IPS DF 19.7 (cell line): ENCODE results near the gene RYR3.

Experiments
- DNase-seq: peaks from one replicate; pipeline ENCODE4 v3.0.0-alpha.2; 2013; ENCODE audit warnings: low read depth, low spot score

The RYR3 gene

DNA sequence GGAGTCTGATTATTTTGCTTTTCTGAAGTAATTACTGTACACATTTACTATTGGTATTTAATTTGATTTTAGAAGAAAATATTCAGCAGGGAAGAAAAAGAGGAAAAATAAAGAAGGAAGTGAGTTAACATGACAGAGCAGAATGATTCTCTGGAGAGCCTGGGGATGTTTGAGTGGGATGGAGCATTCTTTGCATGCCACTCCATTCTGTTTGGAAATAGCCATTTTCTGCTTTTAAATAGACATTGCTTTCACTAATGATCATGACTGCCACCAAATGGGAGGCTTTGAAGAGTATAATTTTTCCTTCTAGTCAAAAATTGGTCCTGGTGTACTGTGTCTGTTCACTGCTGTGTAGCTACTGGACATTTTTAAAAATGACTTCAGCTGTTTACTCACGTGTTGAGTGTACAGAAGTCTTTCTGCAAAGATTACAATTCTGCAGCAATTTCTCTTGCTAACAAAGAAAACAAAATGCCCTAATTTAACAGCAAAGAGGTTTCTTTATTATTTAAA, 196.1 kb downstream of the RYR3 start:
- DNase-seq: peak; percentile 25

GRCh38 chr15:33508703-33509102, 197.9 kb downstream of the RYR3 start:
- DNase-seq: no peak

- no peak for DNase-seq
Measured at GRCh38 chr15:33515121-33515520, 204.4 kb downstream of the RYR3 start.

- DNase-seq: no peak
Measured at GRCh38 chr15:33516563-33516962, 205.8 kb downstream of the RYR3 start.

GRCh38 chr15:33517944-33518343, 207.2 kb downstream of the RYR3 start:
- DNase-seq: no peak

GRCh38 chr15:33518421-33518820, 207.7 kb downstream of the RYR3 start:
- DNase-seq: no peak

DNA sequence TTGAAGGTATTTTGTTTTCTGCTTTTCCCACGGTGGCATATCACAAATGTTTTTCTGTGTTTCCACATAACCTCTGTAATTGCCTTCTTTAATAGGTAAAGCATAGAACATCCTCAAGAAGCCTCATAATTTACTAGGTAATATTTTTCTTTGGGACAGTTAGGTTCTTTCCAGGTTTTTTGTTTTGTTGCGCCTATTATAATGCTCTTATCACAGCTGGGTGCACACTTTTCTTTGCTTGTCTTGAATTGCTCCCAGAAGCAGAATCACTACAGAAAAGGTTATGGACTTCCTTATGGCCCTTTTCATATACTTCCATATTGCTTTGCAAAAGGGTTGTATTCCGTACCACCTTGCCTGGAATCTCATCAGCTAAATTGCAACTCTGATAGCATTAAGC, 213.5 kb downstream of the RYR3 start:
- no peak for DNase-seq

- no peak for DNase-seq
Measured at GRCh38 chr15:33526532-33526931, 215.8 kb downstream of the RYR3 start.

DNA sequence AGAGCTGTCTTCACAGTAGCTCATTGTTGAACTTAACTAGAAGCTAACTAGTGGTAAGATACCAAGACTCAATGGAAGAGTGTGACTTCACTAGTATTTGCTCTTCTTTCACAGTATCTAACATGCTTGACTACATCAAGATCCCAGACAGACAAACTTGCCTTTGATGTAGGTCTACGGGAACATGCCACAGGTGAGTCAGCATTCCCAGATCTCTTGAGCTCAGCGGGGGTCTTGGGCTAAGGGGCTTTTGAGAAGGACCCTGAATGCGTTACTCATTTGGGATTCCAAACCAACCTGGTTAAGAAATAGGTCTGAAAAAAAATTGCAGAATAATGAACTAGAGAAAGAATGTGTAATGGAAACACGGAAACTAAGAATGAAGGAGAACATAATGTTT, 222.4 kb downstream of the RYR3 start:
- DNase-seq: peak; percentile 15

GRCh38 chr15:33534642-33535041, 223.9 kb downstream of the RYR3 start:
- no peak for DNase-seq

DNA sequence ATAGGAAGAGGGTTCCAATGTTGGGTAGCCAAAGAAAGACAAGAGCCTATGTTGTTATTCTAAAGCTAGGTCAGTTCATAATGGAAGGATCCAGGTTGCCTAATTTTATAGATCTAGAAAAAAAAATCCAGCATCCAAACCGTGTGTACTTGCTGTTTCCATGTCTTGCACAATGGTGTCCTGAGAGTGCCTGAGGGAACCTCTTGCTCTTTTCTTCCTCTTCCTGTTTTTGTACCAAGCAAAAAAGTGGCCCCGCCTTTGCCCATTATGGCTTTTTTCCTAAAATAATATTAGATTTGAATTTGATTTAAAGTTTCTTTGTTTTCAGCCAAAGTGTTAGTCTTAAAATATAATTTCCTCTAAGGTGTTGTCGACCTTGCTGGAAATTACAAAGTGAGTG, 224.4 kb downstream of the RYR3 start:
- DNase-seq: no peak

GRCh38 chr15:33539825-33540573, 229.2 kb downstream of the RYR3 start:
- DNase-seq: no peak

DNA sequence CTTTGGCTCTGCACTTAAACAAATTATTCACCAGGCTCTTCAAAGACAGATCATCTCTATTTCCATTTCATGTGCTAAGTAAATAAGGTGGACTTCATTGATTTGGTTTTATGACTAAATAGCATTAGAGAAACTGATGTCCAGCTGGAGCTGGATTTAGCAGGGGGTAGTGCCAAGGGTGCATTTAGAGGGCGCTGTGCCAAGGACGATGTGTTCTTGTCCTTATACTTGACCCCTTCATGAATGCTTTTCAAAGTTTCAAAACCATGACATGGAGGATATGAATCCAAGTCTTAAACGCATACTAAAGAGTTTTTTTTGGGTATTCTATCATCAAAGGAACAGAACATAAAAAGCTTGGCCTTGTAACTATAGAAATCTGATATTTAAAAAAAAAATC, 233.2 kb downstream of the RYR3 start:
- no peak for DNase-seq

- no peak for DNase-seq
Measured at GRCh38 chr15:33545866-33546265, 235.1 kb downstream of the RYR3 start.

- peak; percentile 68 for DNase-seq
Measured at GRCh38 chr15:33547876-33548275, 237.1 kb downstream of the RYR3 start.

DNA sequence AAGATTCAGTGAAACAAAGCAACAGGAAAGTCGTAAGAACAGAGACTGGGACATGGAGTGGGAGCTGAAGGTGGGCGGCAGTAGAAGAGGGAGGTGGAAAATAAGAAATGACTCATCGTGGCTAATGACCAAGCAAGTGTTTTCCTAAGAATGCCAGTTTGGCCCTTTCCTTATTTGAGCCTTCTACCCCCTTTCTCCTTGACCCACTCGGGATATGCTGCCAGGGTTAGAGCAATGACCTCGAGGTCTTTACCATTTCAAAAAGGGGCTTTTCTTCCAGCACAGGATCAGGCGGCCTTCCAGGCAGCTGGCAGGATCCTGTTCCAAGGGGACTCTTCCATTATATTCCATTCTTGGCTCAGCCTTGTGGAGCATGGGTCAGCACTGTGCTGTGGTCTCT, 241.1 kb downstream of the RYR3 start:
- no peak for DNase-seq

DNA sequence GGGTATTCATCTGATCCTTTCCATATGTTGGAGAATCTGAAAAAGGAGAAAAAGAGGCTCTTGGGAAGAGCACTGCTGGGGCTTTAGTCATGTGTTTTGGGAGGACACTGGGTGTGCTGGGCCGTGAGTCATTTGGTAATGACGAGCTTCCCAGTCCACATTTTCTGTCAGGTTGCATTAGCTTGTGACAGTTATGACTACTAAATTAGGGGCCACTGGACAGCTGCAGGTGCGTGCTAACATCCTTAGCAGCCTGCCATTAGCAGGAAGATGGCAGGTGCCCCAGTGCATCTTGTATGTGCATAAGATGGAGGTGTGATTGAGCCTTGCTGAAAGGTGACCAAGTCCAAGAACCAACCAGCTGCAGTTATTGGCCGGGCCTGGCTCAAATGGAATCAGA, 242.4 kb downstream of the RYR3 start:
- no peak for DNase-seq

GRCh38 chr15:33559207-33559890, 248.6 kb downstream of the RYR3 start:
- DNase-seq: no peak

GRCh38 chr15:33561407-33561806, 250.6 kb downstream of the RYR3 start:
- DNase-seq: no peak

DNA sequence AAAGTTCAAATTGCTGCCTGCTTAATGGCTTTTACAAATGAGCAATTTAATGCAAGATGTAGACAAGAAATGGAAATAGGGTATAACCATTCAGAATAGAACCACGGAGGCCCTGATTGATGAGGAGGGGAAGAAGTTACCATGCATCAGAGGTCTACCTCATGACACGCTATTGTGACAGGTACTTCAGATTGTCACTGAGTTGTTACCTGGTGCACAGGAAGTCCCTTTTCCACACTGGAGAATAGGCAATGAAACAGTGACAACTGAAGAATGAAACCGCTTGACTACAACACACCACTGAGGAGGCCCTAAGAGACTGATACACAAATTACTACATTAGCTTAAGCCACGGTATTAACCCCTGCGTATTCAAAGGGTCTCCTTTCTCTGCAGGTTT, 251.2 kb downstream of the RYR3 start:
- DNase-seq: no peak

DNA sequence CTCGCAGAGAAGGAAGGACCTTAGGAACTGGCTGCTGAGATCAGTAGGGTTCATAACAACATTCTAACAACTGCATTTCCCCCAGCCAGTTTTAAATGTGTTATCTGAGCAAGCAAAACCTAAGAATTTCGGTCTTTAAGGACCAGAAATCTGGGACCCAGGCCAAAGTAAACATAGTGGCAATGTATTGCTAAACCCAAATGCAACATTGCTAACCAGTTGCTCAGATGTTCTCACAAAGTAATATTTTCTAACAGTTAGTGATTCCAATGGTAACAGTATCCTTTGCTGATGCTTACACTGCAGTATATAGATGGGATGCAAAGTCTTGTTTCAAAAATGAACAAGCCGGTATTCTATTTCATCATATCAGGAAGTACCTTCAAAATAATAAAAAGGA, 254.3 kb downstream of the RYR3 start:
- DNase-seq: no peak

- no peak for DNase-seq
Measured at GRCh38 chr15:33567652-33568051, 256.9 kb downstream of the RYR3 start.

DNA sequence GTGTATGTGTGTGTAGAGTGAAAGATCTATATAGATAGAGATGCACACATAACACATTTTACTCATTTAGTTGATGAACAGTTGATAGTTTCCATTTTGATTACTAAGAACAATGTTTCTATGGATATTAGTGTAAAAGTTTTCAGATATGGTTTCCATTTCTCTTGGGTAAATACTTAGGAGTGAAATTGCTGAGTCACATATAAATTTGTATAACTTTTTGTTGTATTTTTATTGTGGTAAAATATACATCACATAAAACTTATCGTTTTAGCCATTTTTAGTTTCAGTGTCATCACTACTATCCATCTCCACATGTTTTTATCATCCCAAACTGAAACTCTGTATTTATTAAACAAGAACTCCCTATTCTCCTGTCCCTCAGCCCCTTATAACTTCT, 258.3 kb downstream of the RYR3 start:
- DNase-seq: no peak
